T47D (cell line): ENCODE results near the gene SLC12A4.

ENCODE experiments used
- DNase-seq, 2 experiments: peaks; one replicate each; pipeline versions ENCODE4 v3.0.0 to v3.0.0-alpha.2; 2011 to 2012; ENCODE audit warnings: low read depth in 1 of 2, low spot score in 1 of 2
- JUND ChIP-seq: IDR thresholded peaks from 2 replicates; pipeline ENCODE4 v1.6.1; 2012; ENCODE audit warnings: low read depth
- in situ Hi-C: cut with HindIII; loops from 2 replicates; pipeline ENCODE4 v1.10.0; 2016; ENCODE audit warnings: low sequenced_read_pairs, low pct_unique_long_range_greater_than_20kb

The SLC12A4 gene

DNA sequence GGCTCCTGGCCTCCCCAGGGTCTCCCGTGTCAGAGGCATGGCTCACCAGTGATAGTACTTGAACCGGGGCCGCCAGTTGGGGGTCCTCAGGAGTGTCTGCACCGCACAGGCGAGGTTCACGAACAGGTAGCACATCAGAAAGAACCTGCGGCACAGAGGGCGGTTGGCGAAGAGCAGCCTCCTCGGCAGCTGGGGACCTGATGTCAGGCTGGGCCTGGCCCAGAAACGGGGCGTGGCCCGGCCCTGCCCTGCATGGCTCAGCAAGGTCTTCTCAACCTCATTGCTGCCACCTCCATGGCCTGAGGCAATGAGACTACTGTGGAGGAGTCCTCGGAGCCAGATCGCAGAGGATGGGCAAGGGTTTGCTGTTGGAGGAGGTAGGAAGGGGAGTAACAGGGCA lies 20.4 kb downstream of the SLC12A4 start:
- in situ Hi-C loops = no loop called here

DNA sequence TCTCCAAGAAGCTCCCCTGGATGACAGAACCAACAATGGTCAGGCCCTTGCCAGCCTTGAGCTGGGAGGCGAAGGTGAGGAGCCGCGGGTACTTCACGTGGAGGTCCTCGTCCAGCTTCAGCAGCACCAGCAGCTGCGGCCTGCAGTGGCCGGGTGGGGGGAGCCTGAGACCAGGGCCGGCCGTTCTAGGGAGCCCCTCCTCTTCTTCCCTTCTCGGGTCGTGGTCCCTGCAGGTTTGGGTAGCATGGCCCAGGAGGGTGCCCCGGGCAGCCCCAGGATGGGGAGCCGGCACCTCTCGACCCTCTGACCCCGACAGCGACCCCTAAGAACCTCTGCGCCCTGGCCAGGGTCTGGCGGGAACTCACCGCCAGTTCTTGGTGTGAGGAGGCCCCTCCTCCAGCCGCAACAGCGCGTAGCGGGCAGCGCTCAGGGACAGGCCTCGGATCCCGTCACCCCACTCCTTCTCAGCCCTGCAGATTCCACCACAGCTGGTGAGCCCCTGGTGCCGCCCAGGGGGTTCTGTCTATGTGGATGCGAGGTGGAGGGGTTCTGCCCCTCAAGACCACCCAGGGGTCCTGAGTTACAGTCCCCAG lies 21.4 kb downstream of the SLC12A4 start:
- in situ Hi-C loops = no loop called here
- no peak for DNase-seq
- no peak for TF ChIP-seq JUND

More for the DNA sequence above, 20.4 kb downstream of the SLC12A4 start:
- no peak for TF ChIP-seq JUND
- no peak for DNase-seq

DNA sequence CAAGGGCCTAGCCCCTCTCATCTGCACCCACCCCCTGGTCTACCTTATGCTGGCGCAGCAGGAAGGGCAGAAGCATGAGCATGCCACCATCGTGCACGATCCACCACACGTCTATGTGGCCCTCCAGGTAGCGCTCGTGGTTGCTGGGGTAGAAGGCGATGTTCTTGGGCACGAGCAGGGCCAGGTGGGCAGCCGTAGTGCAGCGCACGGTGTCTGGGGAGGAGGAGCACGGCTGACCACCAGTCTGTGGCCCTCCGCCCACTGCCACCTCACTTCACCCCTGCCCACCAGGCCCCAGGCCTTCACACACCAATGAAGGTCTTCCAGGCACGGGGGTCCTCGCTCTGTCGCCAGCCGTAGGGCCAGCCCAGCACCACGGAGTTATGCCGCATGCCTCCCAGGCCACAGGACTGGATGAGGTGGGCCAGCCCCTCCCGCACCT lies 22.3 kb downstream of the SLC12A4 start:
- in situ Hi-C loops = no loop called here
- no peak for DNase-seq
- TF ChIP-seq JUND = no peak

DNA sequence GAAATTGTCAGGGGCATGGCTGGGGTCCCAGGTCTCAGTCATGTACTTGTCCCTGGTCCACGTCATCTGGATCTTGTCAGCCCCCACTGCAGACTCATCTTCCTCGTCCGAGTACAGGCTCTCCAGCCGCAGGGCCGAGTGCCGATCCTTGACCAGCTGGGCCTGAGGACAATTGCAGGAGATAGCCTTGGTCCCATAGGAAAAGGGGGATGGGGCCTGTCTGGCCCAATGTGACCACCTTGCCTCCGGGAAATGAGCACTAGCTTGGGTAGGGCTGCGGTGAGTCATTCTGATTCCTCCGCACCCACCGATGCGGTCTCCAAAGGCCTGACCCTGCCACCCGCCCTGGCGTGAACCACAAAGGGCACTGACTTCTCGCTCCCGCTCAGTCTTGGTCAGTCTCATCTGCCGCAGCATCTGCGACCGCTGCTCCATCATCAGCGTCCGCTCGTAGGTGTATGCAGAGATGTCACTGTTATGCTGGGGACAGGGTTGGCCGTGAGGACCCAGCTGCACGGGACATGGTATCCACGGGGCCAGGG lies 23.0 kb downstream of the SLC12A4 start:
- in situ Hi-C loops = no loop called here
- DNase-seq = no peak
- TF ChIP-seq JUND = no peak

DNA sequence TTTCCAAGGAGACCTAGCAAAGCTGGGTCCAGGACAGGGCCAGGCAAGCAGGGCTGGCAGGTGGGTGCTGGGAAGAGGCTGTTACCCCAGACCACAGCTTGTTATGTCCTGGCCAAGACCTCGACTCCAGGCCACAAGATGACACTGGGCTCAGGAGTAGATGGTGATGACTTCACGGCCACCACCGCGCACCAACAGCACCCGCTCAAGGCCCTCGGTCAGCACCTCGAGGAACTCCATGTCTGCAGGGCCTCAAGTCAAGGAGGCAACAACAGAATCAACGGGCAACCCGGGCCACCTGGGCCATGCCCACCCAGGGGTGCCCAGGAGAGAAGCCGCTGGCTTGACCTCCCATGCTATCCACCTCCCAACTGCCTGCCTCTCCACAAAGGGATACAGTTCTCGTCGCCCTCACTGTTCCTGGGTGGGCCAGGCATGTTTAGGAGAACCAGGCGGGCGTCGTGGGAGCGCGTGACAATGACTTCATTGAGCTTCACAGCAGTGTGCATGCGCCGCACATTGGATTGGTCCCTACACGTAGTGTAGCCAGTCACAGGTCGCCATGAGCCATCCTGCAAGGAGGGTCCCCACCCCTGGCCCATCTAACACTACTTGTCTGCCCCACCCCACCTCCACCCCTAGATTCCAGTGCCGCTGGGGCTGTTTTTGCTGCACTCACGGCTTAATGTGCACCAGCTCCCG lies 23.6 kb downstream of the SLC12A4 start:
- no peak for TF ChIP-seq JUND
- in situ Hi-C loops = no loop called here

DNA sequence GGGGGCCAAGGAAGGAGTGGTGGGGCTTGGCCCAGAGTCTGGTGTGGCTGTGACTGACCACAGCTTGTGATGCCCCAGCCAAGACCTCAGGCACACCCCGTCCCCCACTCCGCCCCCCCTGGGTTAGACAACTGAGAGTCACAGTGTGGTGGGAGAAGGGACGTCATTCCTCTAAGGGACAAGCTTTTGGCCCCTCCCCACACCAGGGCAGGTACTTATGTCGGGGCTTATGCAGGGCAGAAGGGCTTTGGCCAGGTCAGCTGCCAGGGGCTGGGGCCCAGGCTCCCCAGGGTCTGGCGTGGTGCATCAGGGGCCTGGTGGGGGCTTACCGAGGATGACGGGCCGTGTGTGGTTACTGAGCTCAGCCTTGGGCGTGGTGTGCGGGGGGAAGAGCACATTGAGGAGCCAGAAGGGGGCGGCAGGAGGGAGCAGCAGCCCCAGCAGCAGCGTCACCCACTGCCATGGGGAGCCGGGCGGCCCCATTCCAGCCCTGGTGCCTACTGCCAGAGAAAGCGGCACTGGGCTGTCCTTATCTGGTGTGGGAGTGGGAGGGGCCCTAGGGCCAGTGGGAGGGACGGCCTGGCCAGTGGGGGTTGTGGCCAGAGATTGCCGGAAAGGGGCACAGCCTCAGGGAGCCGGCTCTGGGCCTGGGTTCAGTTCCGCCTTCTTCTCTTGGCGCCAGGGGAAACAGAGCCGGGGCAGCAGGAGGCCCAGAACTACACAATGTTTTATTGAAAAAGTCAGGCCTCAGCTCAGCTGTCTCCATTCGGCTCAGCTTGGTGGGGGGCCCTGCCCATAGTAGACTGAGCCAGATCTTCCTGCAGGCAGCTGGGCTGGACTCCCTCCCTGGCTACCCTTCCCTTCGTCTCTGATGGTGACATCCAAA lies 24.6 kb downstream of the SLC12A4 start, which contains the start of gene LCAT:
TSS of gene LCAT (minus strand) at position 502 of the 886 bp plus-strand sequence. CDS start at position 483, 19 bp downstream.
- TF ChIP-seq JUND = no peak
- in situ Hi-C loops = no loop called here
- DNase-seq = no peak

More for the DNA sequence above, 23.6 kb downstream of the SLC12A4 start:
- no peak for DNase-seq

DNA sequence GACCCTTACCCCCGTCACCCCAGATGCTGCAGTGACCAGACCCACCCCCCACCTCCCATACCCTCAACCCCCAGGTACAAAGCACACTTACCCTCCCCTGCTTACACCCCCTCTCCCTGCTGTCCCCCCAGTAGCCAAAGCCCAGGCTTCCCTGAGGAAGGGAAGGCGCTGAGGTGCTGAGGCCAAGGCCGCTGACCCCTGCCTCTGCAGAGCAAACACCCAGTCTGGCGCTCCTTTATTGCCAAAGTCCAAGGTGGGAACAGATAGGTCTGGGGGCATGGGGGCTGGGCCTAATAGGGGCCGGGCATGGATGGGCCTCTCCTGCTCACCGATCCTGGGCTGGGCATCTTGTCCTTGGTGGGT lies 25.2 kb downstream of the SLC12A4 start:
- no peak for DNase-seq
- in situ Hi-C loops = no loop called here
- no peak for TF ChIP-seq JUND

DNA sequence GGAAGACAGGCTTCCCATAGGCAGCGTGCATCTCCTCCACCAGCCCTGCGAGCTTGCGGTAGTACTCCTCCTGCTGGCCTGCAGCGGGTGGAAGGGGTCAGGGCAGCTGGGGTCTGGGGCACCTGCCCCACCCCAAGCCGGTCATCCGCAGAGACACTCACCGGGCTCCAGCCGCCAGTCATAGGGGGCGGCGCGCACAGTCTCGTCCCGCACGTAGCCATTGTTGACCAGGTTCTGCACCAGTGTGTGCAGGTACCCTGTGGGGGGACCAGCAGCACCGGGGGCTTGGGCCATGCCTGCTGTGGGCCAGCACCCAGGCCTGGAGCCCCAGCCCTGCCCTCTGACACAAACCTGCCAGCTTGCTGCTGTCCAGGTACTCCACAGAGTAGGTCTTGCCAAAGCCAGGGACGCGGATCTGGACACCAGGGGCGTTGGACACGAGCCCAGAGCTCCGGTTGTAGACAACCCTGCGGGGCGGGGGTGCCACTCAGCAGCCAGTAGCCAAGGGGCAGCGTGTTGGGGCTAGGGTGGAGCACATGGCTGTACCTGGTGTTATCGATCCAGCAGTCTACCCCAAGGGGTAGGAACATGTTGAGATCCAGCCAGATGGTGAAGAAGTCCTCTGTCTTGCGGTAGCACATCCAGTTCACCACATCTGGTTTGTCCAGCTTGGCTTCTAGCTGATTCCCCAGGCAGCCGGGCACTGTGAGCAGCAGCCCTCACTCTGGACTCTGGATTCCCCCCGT lies 25.8 kb downstream of the SLC12A4 start:
- TF ChIP-seq JUND = no peak
- in situ Hi-C loops = no loop called here
- DNase-seq = no peak

DNA sequence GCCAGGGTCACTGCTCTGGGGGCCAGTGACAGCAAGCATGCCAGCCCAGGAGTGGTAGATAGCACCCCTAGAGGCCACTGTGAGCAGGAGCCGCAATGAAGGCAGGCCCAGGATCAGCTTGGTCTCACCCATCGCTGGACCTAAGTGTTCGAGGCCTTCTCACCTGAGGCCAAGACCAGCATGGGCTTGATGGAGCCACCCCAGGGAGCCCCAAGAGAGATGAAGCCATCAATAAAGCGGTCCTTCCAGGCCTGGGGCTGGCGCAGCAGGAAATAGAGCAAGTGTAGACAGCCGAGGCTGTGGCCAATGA lies 26.3 kb downstream of the SLC12A4 start:
- in situ Hi-C loops = no loop called here
- DNase-seq = peak; percentile 58 to 62
- TF ChIP-seq JUND = no peak

DNA sequence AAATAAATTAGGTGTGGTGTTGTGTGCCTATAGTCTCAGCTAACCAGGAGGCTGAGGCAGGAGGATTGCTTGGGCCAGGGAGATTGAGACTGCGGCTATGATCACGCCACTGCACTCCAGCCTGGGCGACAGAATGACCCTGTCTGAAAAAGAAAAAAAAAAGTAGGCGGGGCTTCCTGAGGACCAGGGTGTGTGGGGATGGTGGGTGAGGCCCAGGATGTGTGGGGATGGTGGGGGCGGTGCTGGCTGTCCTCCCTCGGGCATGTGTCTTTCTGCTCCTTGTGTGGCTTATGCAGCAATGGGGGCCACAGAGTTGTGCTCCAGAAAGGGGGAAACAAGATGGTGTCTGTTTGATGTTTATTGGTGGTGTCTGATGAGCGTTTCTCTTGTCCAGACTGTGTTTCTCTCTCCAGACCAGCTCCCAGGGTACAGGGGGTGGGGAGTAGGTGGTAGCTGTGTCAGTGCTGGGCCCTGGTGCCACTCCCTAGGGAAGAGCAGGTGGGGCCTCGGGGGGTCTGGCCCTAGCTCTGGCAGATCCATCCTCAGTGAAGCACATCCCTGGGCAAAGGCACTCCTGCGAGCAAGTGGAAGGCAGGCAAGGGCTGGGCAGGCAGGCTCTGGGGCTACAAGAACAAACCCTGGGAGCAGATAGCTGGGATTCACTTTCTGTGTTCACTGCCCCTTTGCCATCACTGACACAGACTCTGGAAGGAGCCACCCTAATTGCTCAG lies 26.8 kb downstream of the SLC12A4 start:
- in situ Hi-C loops = no loop called here
- TF ChIP-seq JUND = no peak
- no peak for DNase-seq

DNA sequence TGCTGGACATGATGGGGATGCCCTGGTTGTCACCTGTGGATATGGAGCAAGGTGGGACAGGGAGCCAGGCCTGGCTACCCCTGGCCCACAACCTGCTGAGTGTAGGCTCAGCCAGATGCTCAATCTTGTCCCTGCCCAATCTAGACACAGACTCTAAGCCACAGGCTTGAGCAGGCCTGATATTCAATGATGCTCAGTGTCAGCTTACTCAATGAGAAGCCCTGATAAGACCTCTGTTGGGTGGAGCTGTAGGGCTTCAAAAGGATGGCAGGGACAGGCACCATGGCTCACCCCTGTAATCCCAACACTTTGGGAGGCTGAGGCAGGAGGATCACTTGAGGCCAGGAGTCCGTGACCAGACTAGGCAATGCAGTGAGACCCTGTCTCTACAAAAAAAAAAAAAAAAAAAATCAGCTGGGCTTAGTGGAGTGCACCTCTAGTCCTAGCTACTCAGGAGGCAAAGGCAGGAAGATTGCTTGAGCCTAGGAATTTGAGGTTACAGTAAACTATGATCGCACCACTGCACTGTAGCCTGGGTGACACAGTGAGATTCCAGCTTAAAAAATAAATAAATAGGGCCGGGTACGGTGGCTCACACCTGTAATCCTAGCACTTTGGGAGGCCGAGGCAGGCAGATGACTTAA lies 27.9 kb downstream of the SLC12A4 start:
- no peak for DNase-seq
- TF ChIP-seq JUND = no peak
- in situ Hi-C loops = no loop called here
